ENCODE data around the gene AIG1. TPM values are rescaled to one million over a fixed set of nuclear protein-coding genes. Genes with fewer than 3 reads are reported as not detected.

AIG1 gene
- total and polyA plus RNA-seq, 2 of the 13 experiments (the other 11 are each of a cell fraction or from before 2014, with no cell fraction given), result 115 to 197 TPM

GRCh38 chr6:143198312-143198711 lies 137.6 kb downstream of the AIG1 start:
- no peak overlapping the region for H3K9ac ChIP-seq (ENCODE audit: insufficient read depth, low read depth, low read length)
- ATAC-seq (no peak), FAIRE-seq (no peak), DNase-seq (ENCODE audit: low spot score) (no peak)
- no TSS peak for BruUV-seq (replicated peaks)
- in situ Hi-C loops (cut with HindIII; ENCODE audit: extremely low pct_ligation_motif_present, low pct_unique_long_range_greater_than_20kb) (no loop called here), intact Hi-C loops (cut with micrococcal nuclease; ENCODE audit: unreplicated experiment) (no loop called here)
- no peaks in the 10 kb centered on the region for H3K27me3 ChIP-seq (ENCODE audit: control insufficient read depth in 1 of 2, insufficient read depth in 2 of 2, low read length in 2 of 2)
- ChIA-PET POLR2A (no interaction called here), CTCF (ENCODE audit: low intra/inter-chr PET ratio, low total read pairs) (no interaction called here)
- WGBS (ENCODE audit: low lambda C conversion rate), result 90% methylated on average over 5 of the region's 5 CpGs
- H2AFZ ChIP-seq (ENCODE audit: low read length), result no peak overlapping the region
- H3K4me3 ChIP-seq (replicated peaks in 1 of 3; ENCODE audit: insufficient read depth in 1 of 3, low read depth in 2 of 3, low read length in 3 of 3), result no peak overlapping the region
- H3K9me3 ChIP-seq (ENCODE audit: low read length), result no peaks in the 10 kb centered on the region
- H3K36me3 ChIP-seq (replicated peaks in 1 of 2; ENCODE audit: control insufficient read depth in 1 of 2, insufficient read depth in 2 of 2, low read length in 2 of 2), result no peaks in the 10 kb centered on the region
- no peaks in the 10 kb centered on the region for H4K20me1 ChIP-seq (ENCODE audit: insufficient read depth, low read length)
- no peaks in the 10 kb centered on the region for H3K79me2 ChIP-seq (ENCODE audit: insufficient read depth, low read length)
- no peak overlapping the region for H3K27ac ChIP-seq (ENCODE audit: extremely low read length, insufficient read depth, low read length)
- H3K4me1 ChIP-seq (ENCODE audit: insufficient read depth, low read length), result peaks cover 7% of the 10 kb centered on the region; the same call in 1 of the 2 replicates
- no peak overlapping the region for H3K4me2 ChIP-seq (ENCODE audit: low read depth, low read length)
- TF ChIP-seq ARNT2 (CRISPR knock-in tag; IDR thresholded peaks at IDR 0.05; ENCODE audit: low read depth) (no peak), KAT2B (IDR thresholded peaks at IDR 0.05; ENCODE audit: borderline replicate concordance, low read depth, low read length) (no peak), TBX3 (IDR thresholded peaks at IDR 0.05; ENCODE audit: borderline replicate concordance) (no peak), HOXA3 (CRISPR knock-in tag; IDR thresholded peaks at IDR 0.05) (no peak), ZNF577 (CRISPR knock-in tag; IDR thresholded peaks at IDR 0.05; ENCODE audit: borderline replicate concordance, low read depth) (no peak), SIX1 (CRISPR knock-in tag; IDR thresholded peaks at IDR 0.05; ENCODE audit: borderline replicate concordance) (no peak), XBP1 (CRISPR knock-in tag; IDR thresholded peaks at IDR 0.05) (no peak), TCF12 (IDR thresholded peaks at IDR 0.05) (no peak), TCF12 (CRISPR knock-in tag; IDR thresholded peaks at IDR 0.05) (no peak), SSRP1 (CRISPR knock-in tag; IDR thresholded peaks at IDR 0.05) (no peak), IRF1 (CRISPR knock-in tag; IDR thresholded peaks at IDR 0.05; ENCODE audit: low read depth) (no peak), ZNF354B (CRISPR knock-in tag; IDR thresholded peaks at IDR 0.05) (no peak), SNAPC5 (CRISPR knock-in tag; IDR thresholded peaks at IDR 0.05; ENCODE audit: borderline replicate concordance) (no peak), NKX3-1 (CRISPR knock-in tag; IDR thresholded peaks at IDR 0.05) (no peak), ATF2 (CRISPR knock-in tag; IDR thresholded peaks at IDR 0.05) (no peak), ZNF615 (CRISPR knock-in tag; IDR thresholded peaks at IDR 0.05; ENCODE audit: borderline replicate concordance) (no peak), ZNF101 (CRISPR knock-in tag; IDR thresholded peaks at IDR 0.05; ENCODE audit: borderline replicate concordance, low read depth) (no peak), ZNF383 (CRISPR knock-in tag; IDR thresholded peaks at IDR 0.05; ENCODE audit: borderline replicate concordance) (no peak)
- TF ChIP-seq, protein P1, sequence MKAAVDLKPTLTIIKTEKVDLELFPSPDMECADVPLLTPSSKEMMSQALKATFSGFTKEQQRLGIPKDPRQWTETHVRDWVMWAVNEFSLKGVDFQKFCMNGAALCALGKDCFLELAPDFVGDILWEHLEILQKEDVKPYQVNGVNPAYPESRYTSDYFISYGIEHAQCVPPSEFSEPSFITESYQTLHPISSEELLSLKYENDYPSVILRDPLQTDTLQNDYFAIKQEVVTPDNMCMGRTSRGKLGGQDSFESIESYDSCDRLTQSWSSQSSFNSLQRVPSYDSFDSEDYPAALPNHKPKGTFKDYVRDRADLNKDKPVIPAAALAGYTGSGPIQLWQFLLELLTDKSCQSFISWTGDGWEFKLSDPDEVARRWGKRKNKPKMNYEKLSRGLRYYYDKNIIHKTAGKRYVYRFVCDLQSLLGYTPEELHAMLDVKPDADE (CRISPR knock-in tag; IDR thresholded peaks at IDR 0.05), result no peak
- TF ChIP-seq, protein P2, sequence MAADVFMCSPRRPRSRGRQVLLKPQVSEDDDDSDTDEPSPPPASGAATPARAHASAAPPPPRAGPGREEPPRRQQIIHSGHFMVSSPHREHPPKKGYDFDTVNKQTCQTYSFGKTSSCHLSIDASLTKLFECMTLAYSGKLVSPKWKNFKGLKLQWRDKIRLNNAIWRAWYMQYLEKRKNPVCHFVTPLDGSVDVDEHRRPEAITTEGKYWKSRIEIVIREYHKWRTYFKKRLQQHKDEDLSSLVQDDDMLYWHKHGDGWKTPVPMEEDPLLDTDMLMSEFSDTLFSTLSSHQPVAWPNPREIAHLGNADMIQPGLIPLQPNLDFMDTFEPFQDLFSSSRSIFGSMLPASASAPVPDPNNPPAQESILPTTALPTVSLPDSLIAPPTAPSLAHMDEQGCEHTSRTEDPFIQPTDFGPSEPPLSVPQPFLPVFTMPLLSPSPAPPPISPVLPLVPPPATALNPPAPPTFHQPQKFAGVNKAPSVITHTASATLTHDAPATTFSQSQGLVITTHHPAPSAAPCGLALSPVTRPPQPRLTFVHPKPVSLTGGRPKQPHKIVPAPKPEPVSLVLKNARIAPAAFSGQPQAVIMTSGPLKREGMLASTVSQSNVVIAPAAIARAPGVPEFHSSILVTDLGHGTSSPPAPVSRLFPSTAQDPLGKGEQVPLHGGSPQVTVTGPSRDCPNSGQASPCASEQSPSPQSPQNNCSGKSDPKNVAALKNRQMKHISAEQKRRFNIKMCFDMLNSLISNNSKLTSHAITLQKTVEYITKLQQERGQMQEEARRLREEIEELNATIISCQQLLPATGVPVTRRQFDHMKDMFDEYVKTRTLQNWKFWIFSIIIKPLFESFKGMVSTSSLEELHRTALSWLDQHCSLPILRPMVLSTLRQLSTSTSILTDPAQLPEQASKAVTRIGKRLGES (CRISPR knock-in tag; IDR thresholded peaks at IDR 0.05; ENCODE audit: borderline replicate concordance), result no peak

Data from HepG2 (cell line).